ENCODE data around the gene MT1F.

GRCh38 chr16:56631832-56632155, 26.0 kb upstream of the MT1F start:
- TF ChIP-seq CTCF (IDR thresholded peaks at IDR 0.05; ENCODE audit: borderline replicate concordance, extremely low read depth, low read length, poor library complexity, severe bottlenecking) (no peak), EZH2 (IDR thresholded peaks at IDR 0.05; ENCODE audit: borderline replicate concordance, low read depth, low read length, severe bottlenecking) (no peak)
